ENCODE results near the gene PCSK4.

- TF ChIP-seq POLR2A (IDR thresholded peaks at IDR 0.05) (no peak), CTCF (IDR thresholded peaks at IDR 0.05) (no peak)
These were observed 26.2 kb upstream of the PCSK4 start for GRCh38 chr19:1516395-1516753.

Data from Peyer's patch (tissue), 4 donors.